Measurements from ENCODE around the gene ALPI. TPM values are rescaled to one million over a fixed set of nuclear protein-coding genes. Genes with fewer than 3 reads are reported as not detected.

Gene ALPI
- total RNA-seq, 1 donor from 2014 or later = not detected

- no peak for ATAC-seq
- DNase-seq = no peak
- intact Hi-C loops (cut with micrococcal nuclease) = no loop called here
Measured at GRCh38 chr2:232457121-232458011, 1.4 kb downstream of the ALPI start.

- ATAC-seq = no peak
Measured at GRCh38 chr2:232458051-232458660, 2.2 kb downstream of the ALPI start.

GRCh38 chr2:232458661-232459418 lies 2.9 kb downstream of the ALPI start:
- DNase-seq (no peak), ATAC-seq (no peak)
- intact Hi-C loops (cut with micrococcal nuclease) = no loop called here

More at GRCh38 chr2:232458051-232458660, 2.2 kb downstream of the ALPI start:
- intact Hi-C loops (cut with micrococcal nuclease) = no loop called here
- DNase-seq = no peak

GRCh38 chr2:232459419-232460035 lies 3.6 kb downstream of the ALPI start:
- intact Hi-C loops (cut with micrococcal nuclease) = no loop called here
- DNase-seq (no peak), ATAC-seq (no peak)

GRCh38 chr2:232460171-232460570 lies 4.2 kb downstream of the ALPI start:
- no peak for DNase-seq
- intact Hi-C loops (cut with micrococcal nuclease) = no loop called here
- no peak for ATAC-seq

- intact Hi-C loops (cut with micrococcal nuclease) = no loop called here
- ATAC-seq (no peak), DNase-seq (no peak)
Measured at GRCh38 chr2:232463701-232464543, 8.0 kb downstream of the ALPI start.

- ATAC-seq = no peak
- intact Hi-C loops (cut with micrococcal nuclease) = no loop called here
- DNase-seq = no peak
Measured at GRCh38 chr2:232464544-232464885, 8.6 kb downstream of the ALPI start.

- no peak for ATAC-seq
- DNase-seq = no peak
Measured at GRCh38 chr2:232465061-232465460, 9.1 kb downstream of the ALPI start.

GRCh38 chr2:232466221-232466620 lies 10.3 kb downstream of the ALPI start:
- intact Hi-C loops (cut with micrococcal nuclease) = no loop called here
- no peak for DNase-seq
- ATAC-seq = no peak

More at GRCh38 chr2:232465061-232465460, 9.1 kb downstream of the ALPI start:
- intact Hi-C loops (cut with micrococcal nuclease) = no loop called here

- DNase-seq (no peak), ATAC-seq (peak; percentile 41)
- intact Hi-C loops (cut with micrococcal nuclease) = no loop called here
Measured at GRCh38 chr2:232473467-232473890, 17.5 kb downstream of the ALPI start.

- intact Hi-C loops (cut with micrococcal nuclease) = no loop called here
- DNase-seq (no peak), ATAC-seq (no peak)
Measured at GRCh38 chr2:232476045-232476444, 20.1 kb downstream of the ALPI start.

GRCh38 chr2:232476791-232477190 lies 20.8 kb downstream of the ALPI start:
- intact Hi-C loops (cut with micrococcal nuclease) = no loop called here
- DNase-seq (no peak), ATAC-seq (no peak)

GRCh38 chr2:232477751-232478510 lies 22.0 kb downstream of the ALPI start:
- DNase-seq (no peak), ATAC-seq (no peak)
- intact Hi-C loops (cut with micrococcal nuclease) = no loop called here

- intact Hi-C loops (cut with micrococcal nuclease) = no loop called here
- ATAC-seq (no peak), DNase-seq (no peak)
Measured at GRCh38 chr2:232478571-232479340, 22.8 kb downstream of the ALPI start.

GRCh38 chr2:232479341-232480200 lies 23.6 kb downstream of the ALPI start:
- intact Hi-C loops (cut with micrococcal nuclease) = no loop called here
- ATAC-seq (no peak), DNase-seq (no peak)

All from left ventricle myocardium superior (tissue), 1 donor.